Activated CD4-positive, alpha-beta memory T cell treated with anti-CD3 and anti-CD28 coated beads, Interleukin-2, amount 10 ng/mL, durations not matched to agents 7 days and 5 days (primary cell): ENCODE results near the gene TMCO6. TPM values are rescaled to one million over a fixed set of nuclear protein-coding genes. Genes with fewer than 3 reads are reported as not detected.
"Not testable (repeated sequence)": the region's sequence is repeated elsewhere in the genome, so short reads cannot be mapped to it uniquely, and the experiment has no call there.

ENCODE experiments used
- CTCF ChIA-PET: fragments of 350-600 bp; sonication (Branson Sonifier 250); formaldehyde crosslinking; loops from one replicate; lab custom pipeline; 2021; ENCODE audit warnings: antibody characterized with exemption, inconsistent platforms; lab: Charles Lee
- POLR2A ChIA-PET: fragments of 350-600 bp; sonication (Branson Sonifier 250); formaldehyde crosslinking; loops from one replicate; lab custom pipeline; 2021; ENCODE audit warnings: antibody characterized with exemption; lab: Charles Lee
- DNase-seq: peaks from one replicate; pipeline ENCODE4 v3.0.0-alpha.2; 2020
- H3K27ac Mint-ChIP-seq: one replicate; pipeline ENCODE4 v1.8.0; 2021; ENCODE audit warnings: mild to moderate bottlenecking, mixed read lengths
- H3K27me3 Mint-ChIP-seq: one replicate; pipeline ENCODE4 v1.8.0; 2021; ENCODE audit warnings: mixed read lengths
- H3K36me3 Mint-ChIP-seq: one replicate; pipeline ENCODE4 v1.8.0; 2021; ENCODE audit warnings: low read depth, mixed read lengths
- H3K4me1 Mint-ChIP-seq: one replicate; pipeline ENCODE4 v1.8.0; 2021; ENCODE audit warnings: mixed read lengths
- H3K4me3 Mint-ChIP-seq: one replicate; pipeline ENCODE4 v1.8.0; 2021; ENCODE audit warnings: mild to moderate bottlenecking, mixed read lengths
- H3K9me3 Mint-ChIP-seq: one replicate; pipeline ENCODE4 v1.8.0; 2021; ENCODE audit warnings: mixed read lengths
- total RNA-seq, 2 experiments: library from RNA; stranded (reverse); gene quantifications; one replicate each; pipeline ENCODE4 v1.2.3, GENCODE V29; 2021

TMCO6 gene
- total RNA-seq, 2 experiments from 2014 or later, result 28.9 to 29.0 TPM

DNA sequence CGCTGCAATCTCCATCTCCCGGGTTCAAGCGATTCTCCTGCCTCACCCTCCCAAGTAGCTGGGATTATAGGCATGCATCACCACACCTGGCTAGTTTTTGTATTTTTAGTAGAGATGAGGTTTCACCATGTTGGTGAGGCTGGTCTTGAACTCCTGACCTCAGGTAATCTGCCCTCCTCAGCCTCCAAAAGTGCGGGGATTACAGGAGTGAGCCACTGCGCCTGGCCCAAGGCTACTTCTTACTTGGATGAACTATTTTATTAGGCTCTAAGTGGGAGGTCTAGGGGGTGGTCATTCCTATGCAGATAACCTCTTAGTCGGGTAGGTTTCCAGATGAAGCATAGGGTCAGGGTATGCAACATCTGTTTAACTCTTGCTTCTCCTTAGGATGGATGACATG lies 21.1 kb downstream of the TMCO6 start:
- Mint-ChIP-seq H3K4me1 (peaks cover 14% of the 10 kb centered on the region), H3K36me3 (peaks cover 78% of the 10 kb centered on the region)
- not testable (repeated sequence) for H3K9me3 Mint-ChIP-seq, H3K27ac Mint-ChIP-seq, DNase-seq, H3K4me3 Mint-ChIP-seq, H3K27me3 Mint-ChIP-seq
- CTCF ChIA-PET, result interaction anchor here (0.8 to 1.2 kb wide), 2 partner anchors 13 to 42 kb away, joined by 3 read pairs; partner anchors contain the start of genes IK and NDUFA2
- POLR2A ChIA-PET, result interaction anchor here (0.9 kb wide), 1 partner anchor 13 kb away, joined by 3 read pairs; the partner anchor contains the start of genes IK and NDUFA2

- no peak for DNase-seq
- Mint-ChIP-seq H3K4me1 (peaks cover 37% of the 10 kb centered on the region), H3K9me3 (no peaks in the 10 kb centered on the region), H3K27me3 (no peaks in the 10 kb centered on the region), H3K4me3 (peak overlapping the region; percentile 83), H3K36me3 (peaks cover 82% of the 10 kb centered on the region), H3K27ac (peak overlapping the region; percentile 91)
- POLR2A ChIA-PET, result interaction anchor here (0.9 to 4.7 kb wide), 10 partner anchors 11 to 263 kb away, joined by 3 to 47 read pairs (median 8); partner anchors contain the start of genes CD14, EIF4EBP3, HARS1 and HARS2
- CTCF ChIA-PET, result interaction anchor here (1.8 kb wide), 1 partner anchor 16 kb away, joined by 8 read pairs; the partner anchor contains the start of genes IK and NDUFA2
Measured at GRCh38 chr5:140664030-140664358, 24.7 kb downstream of the TMCO6 start.

GRCh38 chr5:140664359-140665119 lies 25.3 kb downstream of the TMCO6 start, which contains the start of gene WDR55:
TSS of gene WDR55 (plus strand) at chr5:140664904. CDS start at chr5:140664913, 9 bp downstream.
- peak within 1 kb of the TSS; percentile 91 for H3K27ac Mint-ChIP-seq
- CTCF ChIA-PET, result interaction anchor here (1.3 to 1.8 kb wide), 3 partner anchors 11 to 27 kb away, joined by 3 to 8 read pairs (median 7); partner anchors contain the start of genes HARS1, HARS2, IK and NDUFA2
- no peaks in the 10 kb centered on the region for H3K27me3 Mint-ChIP-seq
- H3K4me3 Mint-ChIP-seq, result peak within 1 kb of the TSS; percentile 83
- DNase-seq, result peak; percentile 96
- peaks cover 37% of the 10 kb centered on the region for H3K4me1 Mint-ChIP-seq
- POLR2A ChIA-PET, result interaction anchor here (0.9 to 4.7 kb wide), 14 partner anchors 11 to 263 kb away, joined by 3 to 47 read pairs (median 8); partner anchors contain the start of genes CD14, EIF4EBP3, HARS1 and HARS2
- no peaks in the 10 kb centered on the region for H3K9me3 Mint-ChIP-seq
- peaks cover 82% of the 10 kb centered on the region for H3K36me3 Mint-ChIP-seq

- H3K27ac Mint-ChIP-seq, H3K27me3 Mint-ChIP-seq, CTCF ChIA-PET, POLR2A ChIA-PET, H3K9me3 Mint-ChIP-seq, H3K4me3 Mint-ChIP-seq, DNase-seq: not testable (repeated sequence)
- H3K4me1 Mint-ChIP-seq, result peaks cover 21% of the 10 kb centered on the region
- H3K36me3 Mint-ChIP-seq, result peaks cover 68% of the 10 kb centered on the region
Measured at GRCh38 chr5:140671035-140671434, 31.8 kb downstream of the TMCO6 start.

DNA sequence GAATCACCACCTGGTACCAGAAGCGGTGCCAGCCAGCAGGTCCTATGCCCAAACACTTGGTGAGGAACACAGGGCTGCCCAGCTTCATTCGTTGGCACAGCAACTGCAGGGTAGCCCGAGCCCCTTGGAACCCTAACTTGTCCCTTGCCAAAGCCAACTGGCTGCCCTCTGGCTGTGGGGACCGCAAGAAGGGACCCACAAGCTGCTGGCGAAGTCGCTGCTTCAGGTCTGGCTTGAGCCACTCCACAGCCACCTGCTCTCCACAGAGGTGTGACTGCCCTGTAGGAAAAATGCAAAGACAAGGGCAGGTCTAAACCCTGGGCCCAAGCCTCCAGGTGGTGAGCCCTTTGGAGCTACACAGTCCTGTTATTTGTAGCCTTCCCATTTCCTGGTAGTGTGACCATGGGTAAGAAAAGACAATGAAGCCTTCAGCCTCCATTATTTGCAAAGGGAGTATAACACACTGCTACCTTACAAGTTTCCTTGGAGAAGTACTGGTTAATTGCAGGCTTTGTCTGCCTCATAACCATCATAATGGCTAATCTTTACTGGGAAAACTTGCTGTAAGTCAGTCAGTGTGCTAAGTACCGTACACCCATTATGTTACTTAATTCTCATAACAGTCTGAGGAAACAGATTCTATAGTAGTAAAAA lies 32.3 kb downstream of the TMCO6 start:
- no peak overlapping the region for H3K4me3 Mint-ChIP-seq
- H3K9me3 Mint-ChIP-seq, result no peaks in the 10 kb centered on the region
- peaks cover 17% of the 10 kb centered on the region for H3K4me1 Mint-ChIP-seq
- peaks cover 70% of the 10 kb centered on the region for H3K36me3 Mint-ChIP-seq
- ChIA-PET POLR2A (interaction anchor here (0.7 to 1.8 kb wide), 4 partner anchors 9 to 179 kb away, joined by 3 to 6 read pairs (median 4); partner anchors contain the start of genes HARS1, HARS2, IK and NDUFA2), CTCF (interaction anchor here (0.6 kb wide), 1 partner anchor 511 kb away, joined by 4 read pairs; no protein-coding TSS in a partner anchor)
- no peak for DNase-seq
- no peak overlapping the region for H3K27ac Mint-ChIP-seq
- no peaks in the 10 kb centered on the region for H3K27me3 Mint-ChIP-seq

DNA sequence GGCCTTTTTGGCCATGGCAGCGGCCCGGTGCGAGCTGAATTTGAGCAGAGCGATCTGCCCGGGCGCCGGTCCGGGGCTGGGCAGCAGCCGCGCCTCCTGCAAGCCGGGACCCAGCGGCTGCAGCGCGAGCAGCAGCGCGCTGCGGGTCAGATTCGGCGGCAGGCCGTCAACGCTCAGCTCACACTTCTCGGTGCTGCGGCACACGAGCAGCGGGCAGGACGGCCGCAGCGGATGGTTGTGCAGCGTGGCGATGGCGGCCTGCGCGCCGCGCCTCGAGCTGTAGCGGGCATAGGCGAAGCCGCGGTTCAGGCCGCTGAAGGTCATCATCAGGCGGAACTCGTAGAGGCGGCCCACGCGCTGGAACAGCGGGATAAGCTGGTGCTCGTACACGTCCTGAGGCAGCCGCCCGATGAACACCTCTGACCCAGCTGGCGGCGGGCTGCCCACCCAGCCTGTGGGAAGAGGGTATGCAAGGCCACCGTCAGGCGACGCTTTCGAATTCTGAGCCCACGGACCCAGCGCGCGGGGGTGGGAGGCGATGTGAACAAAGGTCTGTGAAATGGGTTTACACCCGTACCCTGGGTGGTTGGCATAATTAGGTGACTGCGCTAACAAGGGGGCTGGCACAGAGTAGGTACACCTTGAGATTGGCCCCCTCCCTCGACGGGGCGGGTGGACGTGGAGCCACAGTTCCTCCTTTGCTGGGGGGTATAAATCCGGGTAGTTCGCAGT lies 33.4 kb downstream of the TMCO6 start:
- DNase-seq, result no peak
- Mint-ChIP-seq H3K9me3 (no peaks in the 10 kb centered on the region), H3K27me3 (no peaks in the 10 kb centered on the region), H3K4me1 (peaks cover 6% of the 10 kb centered on the region), H3K27ac (no peak overlapping the region), H3K4me3 (no peak overlapping the region), H3K36me3 (peaks cover 70% of the 10 kb centered on the region)
- ChIA-PET CTCF (interaction anchor here (0.6 kb wide), 1 partner anchor 512 kb away, joined by 4 read pairs; no protein-coding TSS in a partner anchor), POLR2A (interaction anchor here (0.7 to 1.8 kb wide), 5 partner anchors 8 to 180 kb away, joined by 3 to 6 read pairs (median 3); partner anchors contain the start of genes HARS1, HARS2, IK and NDUFA2)

DNA sequence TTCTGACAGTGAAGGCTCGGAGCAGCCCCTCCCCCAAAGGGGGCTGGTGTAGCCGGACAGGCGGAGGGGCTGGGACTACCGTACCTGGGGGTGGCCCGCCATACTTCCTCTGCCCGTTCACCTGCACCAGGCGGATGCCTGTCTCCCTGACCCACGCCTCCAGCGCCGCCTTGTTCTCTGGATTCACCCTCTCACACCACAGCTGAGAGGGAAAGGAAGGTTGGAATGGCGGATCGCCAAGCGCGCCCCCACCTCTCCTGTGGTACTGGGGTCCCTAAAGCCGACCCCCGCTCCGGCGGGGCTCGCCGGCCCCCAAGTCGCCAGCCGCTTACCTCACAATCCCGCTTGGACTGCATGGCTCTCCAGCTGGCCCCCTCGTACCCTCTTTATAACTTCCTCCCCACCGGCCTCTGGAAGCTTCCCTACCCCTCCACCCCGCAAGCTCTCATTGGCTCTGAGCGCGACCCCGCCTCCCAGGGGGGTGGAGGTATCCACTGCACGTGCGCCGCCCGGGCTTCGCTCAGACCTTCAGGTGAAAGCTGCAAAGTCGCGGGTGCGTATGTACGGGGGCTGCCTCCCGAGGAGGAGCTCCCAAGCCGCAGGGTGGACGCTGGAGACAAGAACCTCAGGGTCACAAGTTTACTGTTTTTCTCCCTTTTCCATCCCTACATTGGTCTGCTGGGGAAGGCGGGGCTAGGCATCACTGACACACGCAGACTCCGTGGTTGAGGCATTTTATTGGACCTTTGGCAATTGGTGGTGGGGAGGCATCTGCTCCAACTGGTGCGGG lies 34.1 kb downstream of the TMCO6 start, which contains the start of gene DND1:
DND1 (minus strand) TSS at position 390 of the 790 bp plus-strand sequence; CDS start at position 356, 34 bp downstream.
- DNase-seq, result no peak
- peaks cover 70% of the 10 kb centered on the region for H3K36me3 Mint-ChIP-seq
- H3K27me3 Mint-ChIP-seq, result no peaks in the 10 kb centered on the region
- H3K9me3 Mint-ChIP-seq, result no peaks in the 10 kb centered on the region
- peaks cover 4% of the 10 kb centered on the region for H3K4me1 Mint-ChIP-seq
- H3K27ac Mint-ChIP-seq, result no peak within 1 kb of the TSS
- no peak within 1 kb of the TSS for H3K4me3 Mint-ChIP-seq
- CTCF ChIA-PET, result no interaction called here
- POLR2A ChIA-PET, result interaction anchor here (1.2 to 1.8 kb wide), 3 partner anchors 11 to 26 kb away, joined by 3 to 6 read pairs (median 5); partner anchors contain the start of genes HARS1, HARS2, IK and NDUFA2

- peaks cover 4% of the 10 kb centered on the region for H3K4me1 Mint-ChIP-seq
- ChIA-PET POLR2A (interaction anchor here (0.8 to 1.7 kb wide), 6 partner anchors 8 to 273 kb away, joined by 4 to 9 read pairs (median 6); partner anchors contain the start of genes ANKHD1, HARS1, HARS2 and IK), CTCF (interaction anchor here (0.9 to 1.9 kb wide), 2 partner anchors 9 to 39 kb away, joined by 3 to 7 read pairs; partner anchors contain the start of gene WDR55)
- H3K27ac Mint-ChIP-seq, result no peak overlapping the region
- H3K36me3 Mint-ChIP-seq, result peaks cover 63% of the 10 kb centered on the region
- H3K4me3 Mint-ChIP-seq, result no peak overlapping the region
- no peaks in the 10 kb centered on the region for H3K9me3 Mint-ChIP-seq
- H3K27me3 Mint-ChIP-seq, result no peaks in the 10 kb centered on the region
- DNase-seq, result no peak
Measured at GRCh38 chr5:140674211-140674610, 35.0 kb downstream of the TMCO6 start.

DNA sequence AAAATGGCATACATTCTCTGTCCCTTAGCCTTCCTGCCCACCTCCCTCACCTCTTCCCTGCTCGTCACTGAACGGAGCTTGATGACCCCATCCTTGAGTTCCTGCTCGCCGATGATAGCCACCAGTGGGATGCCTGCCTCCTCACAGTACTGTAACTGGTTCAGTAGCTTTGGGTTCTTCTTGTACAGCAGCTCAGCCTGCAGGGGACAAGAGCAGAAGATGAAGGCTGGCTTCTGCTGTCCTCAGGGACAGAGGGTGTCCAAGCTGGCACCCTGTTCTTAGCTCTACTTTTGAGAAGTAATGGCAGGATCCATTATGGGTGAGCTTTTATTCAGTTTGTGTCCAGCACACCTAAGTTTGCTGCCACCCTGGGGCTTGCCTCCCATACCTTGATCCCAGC lies 35.4 kb downstream of the TMCO6 start:
- Mint-ChIP-seq H3K4me1 (peaks cover 4% of the 10 kb centered on the region), H3K27me3 (no peaks in the 10 kb centered on the region), H3K36me3 (peaks cover 62% of the 10 kb centered on the region), H3K27ac (no peak overlapping the region), H3K9me3 (no peaks in the 10 kb centered on the region), H3K4me3 (no peak overlapping the region)
- POLR2A ChIA-PET, result interaction anchor here (0.8 to 1.7 kb wide), 7 partner anchors 9 to 273 kb away, joined by 3 to 9 read pairs (median 5); partner anchors contain the start of genes ANKHD1, HARS1, HARS2 and IK
- DNase-seq, result no peak
- CTCF ChIA-PET, result interaction anchor here (0.9 to 1.9 kb wide), 2 partner anchors 9 to 40 kb away, joined by 3 to 7 read pairs; partner anchors contain the start of gene WDR55

DNA sequence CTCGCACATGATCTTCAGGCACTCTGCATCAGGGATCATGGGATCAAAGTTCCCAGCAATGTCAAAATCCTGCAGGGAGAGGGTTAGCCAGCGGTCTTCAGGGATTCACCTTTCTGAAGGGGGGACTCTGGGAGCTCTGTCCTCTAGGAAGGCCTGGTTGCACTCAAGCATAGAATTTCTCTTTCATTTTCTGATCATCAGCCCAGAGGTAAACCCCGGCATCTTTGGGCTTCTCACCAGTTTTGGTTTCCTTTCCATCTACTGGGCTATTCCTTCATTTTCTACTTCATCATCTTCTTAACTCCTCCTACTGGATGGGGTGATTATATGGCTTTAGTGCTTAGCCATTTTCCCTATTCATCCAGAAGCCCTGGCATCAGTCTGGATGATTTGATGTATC lies 38.7 kb downstream of the TMCO6 start:
- no peak for DNase-seq
- Mint-ChIP-seq H3K27ac (peak overlapping the region; percentile 45), H3K27me3 (no peaks in the 10 kb centered on the region), H3K9me3 (no peaks in the 10 kb centered on the region), H3K4me3 (no peak overlapping the region), H3K4me1 (peaks cover 4% of the 10 kb centered on the region), H3K36me3 (peaks cover 64% of the 10 kb centered on the region)
- ChIA-PET POLR2A (interaction anchor here (0.9 to 5.0 kb wide), 4 partner anchors 12 to 277 kb away, joined by 3 to 22 read pairs (median 4); partner anchors contain the start of genes HARS1, HARS2, IK and NDUFA2), CTCF (no interaction called here)

- ChIA-PET CTCF (no interaction called here), POLR2A (interaction anchor here (1.3 to 5.0 kb wide), 2 partner anchors 11 to 32 kb away, joined by 6 to 22 read pairs; partner anchors contain the start of genes HARS1, HARS2, IK and NDUFA2)
- H3K4me1 Mint-ChIP-seq, result peaks cover 4% of the 10 kb centered on the region
- no peak overlapping the region for H3K4me3 Mint-ChIP-seq
- peaks cover 66% of the 10 kb centered on the region for H3K36me3 Mint-ChIP-seq
- H3K27ac Mint-ChIP-seq, result no peak overlapping the region
- H3K27me3 Mint-ChIP-seq, result no peaks in the 10 kb centered on the region
- no peak for DNase-seq
- H3K9me3 Mint-ChIP-seq, result no peaks in the 10 kb centered on the region
Measured at GRCh38 chr5:140678993-140679392, 39.7 kb downstream of the TMCO6 start.
